Liver (tissue), 3 donors: ENCODE data around the gene PCDHGA7.
"Not testable (repeated sequence)": the region's sequence is repeated elsewhere in the genome, so short reads cannot be mapped to it uniquely, and the experiment has no call there.

ENCODE experiments used
- ATF3 ChIP-seq: IDR thresholded peaks from 2 replicates; pipeline ENCODE4 v1.6.1; 2016; ENCODE audit warnings: antibody characterized with exemption
- CTCF ChIP-seq: fragments of 150-350 bp; IDR thresholded peaks from 2 replicates; pipeline ENCODE4 v1.5.1; 2017; ENCODE audit warnings: improper control_type of control experiment, low read depth, low read length; ENCODE audit not compliant: missing input control
- GABPA ChIP-seq, 2 donors: IDR thresholded peaks in 1 of 2; conservative IDR thresholded peaks in 1 of 2; 2 replicates each; pipeline ENCODE4 v1.6.1; 2016; ENCODE audit warnings: antibody characterized with exemption in 2 of 2, mild to moderate bottlenecking in 1 of 2, moderate library complexity in 1 of 2
- HNF4A ChIP-seq, 2 donors: conservative IDR thresholded peaks; 2 replicates each; pipeline ENCODE4 v1.6.1; 2016; ENCODE audit warnings: antibody characterized with exemption in 2 of 2, mild to moderate bottlenecking in 2 of 2
- HNF4G ChIP-seq: IDR thresholded peaks from 2 replicates; pipeline ENCODE4 v1.6.1; 2016; ENCODE audit warnings: antibody characterized with exemption
- SP1 ChIP-seq: IDR thresholded peaks from 2 replicates; pipeline ENCODE4 v1.6.1; 2018; ENCODE audit warnings: antibody characterized with exemption, mild to moderate bottlenecking
- TAF1 ChIP-seq: conservative IDR thresholded peaks from 2 replicates; pipeline ENCODE4 v1.6.1; 2016; ENCODE audit warnings: antibody characterized with exemption, mild to moderate bottlenecking
- donor health status: healthy.
- donor health status: healthy.

DNA sequence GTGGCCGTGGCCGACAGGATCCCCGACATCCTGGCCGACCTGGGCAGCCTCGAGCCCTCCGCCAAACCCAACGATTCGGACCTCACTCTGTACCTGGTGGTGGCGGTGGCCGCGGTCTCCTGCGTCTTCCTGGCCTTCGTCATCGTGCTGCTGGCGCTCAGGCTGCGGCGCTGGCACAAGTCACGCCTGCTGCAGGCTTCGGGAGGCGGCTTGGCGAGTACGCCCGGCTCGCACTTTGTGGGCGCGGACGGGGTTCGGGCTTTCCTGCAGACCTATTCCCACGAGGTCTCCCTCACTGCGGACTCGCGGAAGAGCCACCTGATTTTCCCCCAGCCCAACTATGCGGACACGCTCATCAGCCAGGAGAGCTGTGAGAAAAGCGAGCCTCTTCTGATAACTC, 36.5 kb upstream of the PCDHGA7 start:
- TF ChIP-seq HNF4A (conservative IDR thresholded peaks at IDR 0.05); CTCF; HNF4G; TAF1; GABPA (IDR thresholded peaks at IDR 0.05 in 1 of 2, conservative IDR thresholded peaks at IDR 0.05 in 1 of 2); SP1; ATF3: not testable (repeated sequence)
